Neural cell (in vitro differentiated cells): Measurements from ENCODE around the gene LRMDA. TPM values are rescaled to one million over a fixed set of nuclear protein-coding genes. Genes with fewer than 3 reads are reported as not detected.
A peak's percentile ranks its signal among the peaks of the same experiment; 100 is the strongest.

Source experiments
- H2AFZ ChIP-seq: fragments of 200-600, 300-800 bp; sonication (generic), shearing (Covaris generic); 2 replicates; pipeline ENCODE4 v1.6.0; 2014; ENCODE audit warnings: low read depth, mild to moderate bottlenecking, antibody characterized with exemption, low read length, moderate library complexity
- H3F3A ChIP-seq: fragments of 200-600 bp; shearing (Covaris generic); 2 replicates; pipeline ENCODE4 v1.6.1; 2016; ENCODE audit warnings: mild to moderate bottlenecking, moderate library complexity, mixed read lengths, antibody characterized with exemption, low read length; ENCODE audit not compliant: insufficient read depth, poor library complexity, severe bottlenecking
- H3K27ac ChIP-seq: fragments of 200-600, 300-800 bp; sonication (generic), shearing (Covaris generic); 2 replicates; pipeline ENCODE4 v1.5.1; 2014; ENCODE audit warnings: mild to moderate bottlenecking, low read length, moderate library complexity
- H3K27me3 ChIP-seq: fragments of 300-800, 200-600 bp; sonication (generic), shearing (Covaris generic); 2 replicates; pipeline ENCODE4 v1.6.0; 2014; ENCODE audit warnings: mild to moderate bottlenecking, low read depth, low read length, moderate library complexity; ENCODE audit not compliant: insufficient read depth
- H3K36me3 ChIP-seq: fragments of 300-800, 200-600 bp; sonication (generic), shearing (Covaris generic); 2 replicates; pipeline ENCODE4 v1.5.1; 2014; ENCODE audit warnings: mild to moderate bottlenecking, antibody characterized with exemption, low read length, moderate library complexity; ENCODE audit not compliant: insufficient read depth
- H3K4me2 ChIP-seq: fragments of 300-800, 200-600 bp; sonication (generic), shearing (Covaris generic); 2 replicates; pipeline ENCODE4 v1.6.0; 2014; ENCODE audit warnings: mild to moderate bottlenecking, low read length
- H3K4me3 ChIP-seq: fragments of 300-800, 200-600 bp; sonication (generic), shearing (Covaris generic); 2 replicates; pipeline ENCODE4 v1.5.1; 2014; ENCODE audit warnings: mild to moderate bottlenecking, low read length, moderate library complexity
- H3K79me2 ChIP-seq: fragments of 200-600 bp; shearing (Covaris generic); replicated peaks from 2 replicates; pipeline ENCODE4 v1.6.0; 2014; ENCODE audit warnings: mild to moderate bottlenecking, low read length, moderate library complexity; ENCODE audit not compliant: insufficient read depth
- H3K9ac ChIP-seq: fragments of 300-800, 200-600 bp; sonication (generic), shearing (Covaris generic); 2 replicates; pipeline ENCODE4 v1.6.1; 2016; ENCODE audit warnings: mild to moderate bottlenecking, low read length, mixed read lengths
- H3K9me2 ChIP-seq: fragments of 200-600 bp; shearing (Covaris generic); 2 replicates; pipeline ENCODE4 v1.6.1; 2016; ENCODE audit warnings: mild to moderate bottlenecking, low read length, mixed read lengths; ENCODE audit not compliant: insufficient read depth
- H3K9me3 ChIP-seq: fragments of 200-600, 300-800 bp; sonication (generic), shearing (Covaris generic); 2 replicates; pipeline ENCODE4 v1.6.1; 2016; ENCODE audit warnings: mild to moderate bottlenecking, mixed run types, low read length, moderate library complexity, mixed read lengths
- H4K20me1 ChIP-seq: fragments of 200-600 bp; shearing (Covaris generic); 2 replicates; pipeline ENCODE4 v1.6.1; 2016; ENCODE audit warnings: mild to moderate bottlenecking, mixed run types; ENCODE audit not compliant: insufficient read depth
- EP300 ChIP-seq: fragments of 450-650 bp; conservative IDR thresholded peaks from 2 replicates; pipeline ENCODE4 v1.6.1; 2014; ENCODE audit warnings: antibody characterized with exemption, mild to moderate bottlenecking, moderate library complexity; ENCODE audit not compliant: poor library complexity, severe bottlenecking
- EZH2 ChIP-seq: fragments of 200-600, 300-800 bp; shearing (Covaris generic), sonication (generic); IDR thresholded peaks from 2 replicates; pipeline ENCODE4 v1.6.1; 2014; ENCODE audit warnings: antibody characterized with exemption, low read length, borderline replicate concordance, mild to moderate bottlenecking; ENCODE audit not compliant: insufficient read depth, poor library complexity, severe bottlenecking
- MXI1 ChIP-seq: fragments of 450-650 bp; conservative IDR thresholded peaks from 2 replicates; pipeline ENCODE4 v1.6.1; 2014; ENCODE audit warnings: antibody characterized with exemption, mild to moderate bottlenecking; ENCODE audit not compliant: poor library complexity, severe bottlenecking
- POLR2AphosphoS5 ChIP-seq: IDR thresholded peaks from 2 replicates; pipeline ENCODE4 v1.6.1; 2012
- RAD21 ChIP-seq: fragments of 450-650 bp; conservative IDR thresholded peaks from 2 replicates; pipeline ENCODE4 v1.6.1; 2014; ENCODE audit warnings: antibody characterized with exemption, mild to moderate bottlenecking, moderate library complexity
- SMC3 ChIP-seq: fragments of 450-650 bp; conservative IDR thresholded peaks from 2 replicates; pipeline ENCODE4 v1.6.1; 2014; ENCODE audit warnings: antibody characterized with exemption, mild to moderate bottlenecking, moderate library complexity; ENCODE audit not compliant: poor library complexity
- TAF1 ChIP-seq: IDR thresholded peaks from 2 replicates; pipeline ENCODE4 v1.6.1; 2012; ENCODE audit warnings: low read depth
- polyA plus RNA-seq: library from polyadenylated mRNA; depleted of rRNA; stranded (reverse); fragments of >200 nt; gene quantifications from 2 replicates; pipeline ENCODE4 v1.2.3, GENCODE V29; 2014
- TF ChIP-seq, protein P1 (sequence below): fragments of 450-650 bp; IDR thresholded peaks from 2 replicates; pipeline ENCODE4 v1.5.1; 2014; ENCODE audit warnings: antibody characterized with exemption, mild to moderate bottlenecking, moderate library complexity; ENCODE audit not compliant: poor library complexity, severe bottlenecking
- TF ChIP-seq, protein P2 (sequence below): IDR thresholded peaks from 2 replicates; pipeline ENCODE4 v1.6.1; 2012; ENCODE audit warnings: borderline replicate concordance

The LRMDA gene
- polyA plus RNA-seq, 1 donor from 2014 or later, result 5.6 TPM

DNA sequence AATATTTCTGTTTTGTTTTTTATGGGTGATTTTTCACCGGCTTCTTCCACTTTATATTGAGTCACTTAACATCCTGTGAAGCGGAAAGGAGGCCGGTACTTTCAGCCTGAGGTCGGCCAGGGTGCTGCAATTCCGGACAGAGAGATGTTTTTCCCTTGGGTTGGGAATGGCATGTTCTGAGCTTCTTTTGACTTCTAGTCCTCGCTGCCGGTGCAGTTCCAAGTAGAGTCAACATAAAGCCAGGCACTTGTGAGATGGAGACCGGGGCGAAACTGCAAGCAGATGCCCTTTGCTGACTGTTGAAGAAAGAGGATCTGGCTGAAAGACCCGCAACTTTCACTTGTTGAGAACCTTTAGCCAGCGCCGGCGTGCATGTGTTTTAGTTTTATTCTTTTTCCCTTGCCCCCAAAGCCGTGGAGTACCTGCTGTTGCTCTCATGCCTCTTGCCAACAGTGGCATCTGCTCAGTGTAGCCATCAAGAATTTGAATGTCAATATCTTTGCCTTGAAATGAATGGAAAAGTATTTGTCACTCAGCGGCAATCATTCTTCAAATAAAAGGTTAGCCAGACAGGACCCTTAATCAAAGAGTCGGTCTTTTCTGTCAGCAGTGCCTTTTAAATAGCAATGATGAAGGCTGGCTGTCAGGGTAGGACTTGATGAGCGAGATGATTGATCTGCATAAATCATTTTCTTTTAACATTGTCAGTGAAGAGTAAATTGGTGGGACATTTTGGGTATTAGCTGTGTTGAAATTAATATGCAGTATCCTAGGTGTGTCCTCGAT lies 351.2 kb downstream of the LRMDA start:
- Histone ChIP-seq H3K27ac (peak overlapping the region; percentile 76), H4K20me1 (no peaks in the 10 kb centered on the region), H3K9me2 (no peaks in the 10 kb centered on the region), H3K9ac (peak overlapping the region; percentile 32), H2AFZ (no peak overlapping the region), H3K4me2 (peak overlapping the region; percentile 10), H3K27me3 (no peaks in the 10 kb centered on the region), H3K4me3 (peak overlapping the region; percentile 25), H3K9me3 (no peaks in the 10 kb centered on the region), H3K36me3 (no peaks in the 10 kb centered on the region), H3K79me2 (no peaks in the 10 kb centered on the region), H3F3A (peaks cover 5% of the 10 kb centered on the region)
- TF ChIP-seq, protein P1, sequence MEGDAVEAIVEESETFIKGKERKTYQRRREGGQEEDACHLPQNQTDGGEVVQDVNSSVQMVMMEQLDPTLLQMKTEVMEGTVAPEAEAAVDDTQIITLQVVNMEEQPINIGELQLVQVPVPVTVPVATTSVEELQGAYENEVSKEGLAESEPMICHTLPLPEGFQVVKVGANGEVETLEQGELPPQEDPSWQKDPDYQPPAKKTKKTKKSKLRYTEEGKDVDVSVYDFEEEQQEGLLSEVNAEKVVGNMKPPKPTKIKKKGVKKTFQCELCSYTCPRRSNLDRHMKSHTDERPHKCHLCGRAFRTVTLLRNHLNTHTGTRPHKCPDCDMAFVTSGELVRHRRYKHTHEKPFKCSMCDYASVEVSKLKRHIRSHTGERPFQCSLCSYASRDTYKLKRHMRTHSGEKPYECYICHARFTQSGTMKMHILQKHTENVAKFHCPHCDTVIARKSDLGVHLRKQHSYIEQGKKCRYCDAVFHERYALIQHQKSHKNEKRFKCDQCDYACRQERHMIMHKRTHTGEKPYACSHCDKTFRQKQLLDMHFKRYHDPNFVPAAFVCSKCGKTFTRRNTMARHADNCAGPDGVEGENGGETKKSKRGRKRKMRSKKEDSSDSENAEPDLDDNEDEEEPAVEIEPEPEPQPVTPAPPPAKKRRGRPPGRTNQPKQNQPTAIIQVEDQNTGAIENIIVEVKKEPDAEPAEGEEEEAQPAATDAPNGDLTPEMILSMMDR, result no peak
- TF ChIP-seq SMC3 (peak; percentile 32), TAF1 (no peak), POLR2AphosphoS5 (peak; percentile 66), EP300 (peak; percentile 98), EZH2 (no peak)
- TF ChIP-seq, protein P2, sequence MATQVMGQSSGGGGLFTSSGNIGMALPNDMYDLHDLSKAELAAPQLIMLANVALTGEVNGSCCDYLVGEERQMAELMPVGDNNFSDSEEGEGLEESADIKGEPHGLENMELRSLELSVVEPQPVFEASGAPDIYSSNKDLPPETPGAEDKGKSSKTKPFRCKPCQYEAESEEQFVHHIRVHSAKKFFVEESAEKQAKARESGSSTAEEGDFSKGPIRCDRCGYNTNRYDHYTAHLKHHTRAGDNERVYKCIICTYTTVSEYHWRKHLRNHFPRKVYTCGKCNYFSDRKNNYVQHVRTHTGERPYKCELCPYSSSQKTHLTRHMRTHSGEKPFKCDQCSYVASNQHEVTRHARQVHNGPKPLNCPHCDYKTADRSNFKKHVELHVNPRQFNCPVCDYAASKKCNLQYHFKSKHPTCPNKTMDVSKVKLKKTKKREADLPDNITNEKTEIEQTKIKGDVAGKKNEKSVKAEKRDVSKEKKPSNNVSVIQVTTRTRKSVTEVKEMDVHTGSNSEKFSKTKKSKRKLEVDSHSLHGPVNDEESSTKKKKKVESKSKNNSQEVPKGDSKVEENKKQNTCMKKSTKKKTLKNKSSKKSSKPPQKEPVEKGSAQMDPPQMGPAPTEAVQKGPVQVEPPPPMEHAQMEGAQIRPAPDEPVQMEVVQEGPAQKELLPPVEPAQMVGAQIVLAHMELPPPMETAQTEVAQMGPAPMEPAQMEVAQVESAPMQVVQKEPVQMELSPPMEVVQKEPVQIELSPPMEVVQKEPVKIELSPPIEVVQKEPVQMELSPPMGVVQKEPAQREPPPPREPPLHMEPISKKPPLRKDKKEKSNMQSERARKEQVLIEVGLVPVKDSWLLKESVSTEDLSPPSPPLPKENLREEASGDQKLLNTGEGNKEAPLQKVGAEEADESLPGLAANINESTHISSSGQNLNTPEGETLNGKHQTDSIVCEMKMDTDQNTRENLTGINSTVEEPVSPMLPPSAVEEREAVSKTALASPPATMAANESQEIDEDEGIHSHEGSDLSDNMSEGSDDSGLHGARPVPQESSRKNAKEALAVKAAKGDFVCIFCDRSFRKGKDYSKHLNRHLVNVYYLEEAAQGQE, result peak; percentile 59

DNA sequence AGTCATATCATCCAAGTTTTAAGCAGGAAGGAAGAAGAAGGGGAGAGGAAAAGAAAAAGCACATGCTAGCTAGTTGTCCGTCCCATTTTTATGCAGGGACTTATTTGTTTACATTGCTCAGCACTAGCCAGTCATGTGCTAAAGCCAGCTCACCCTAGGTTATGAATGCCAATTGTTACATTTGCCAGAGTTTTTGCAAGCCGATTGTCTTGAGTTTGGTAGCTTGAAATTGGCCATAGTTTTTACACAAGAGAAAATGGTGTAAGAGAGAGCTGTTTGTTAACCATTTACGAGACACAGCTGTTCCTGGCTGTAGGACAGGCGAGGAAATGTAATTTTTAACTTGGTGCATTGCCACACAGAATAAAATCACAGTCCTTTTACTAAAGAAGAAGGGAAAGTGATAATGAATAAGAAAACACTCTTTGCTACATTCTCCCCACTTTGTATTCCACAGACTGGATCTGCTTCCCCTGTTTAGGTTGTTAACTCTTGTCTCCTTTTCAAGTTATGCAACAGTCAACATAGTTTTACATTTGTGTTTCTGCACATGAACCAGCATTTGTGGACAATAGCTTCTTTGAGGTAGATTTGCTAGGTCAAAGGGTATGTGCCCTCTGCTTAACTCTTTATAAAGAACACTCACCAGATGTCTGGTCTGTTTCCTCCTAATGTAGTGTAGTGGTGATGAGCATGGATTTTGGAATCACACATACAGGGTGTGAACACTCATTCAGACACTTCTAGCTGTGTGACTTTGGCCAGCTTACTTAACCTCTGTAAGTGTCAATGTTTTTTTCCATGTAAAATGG lies 357.2 kb downstream of the LRMDA start:
- Histone ChIP-seq H2AFZ (no peak overlapping the region), H3K4me3 (no peak overlapping the region)

More for the DNA sequence above, 357.2 kb downstream of the LRMDA start:
- Histone ChIP-seq H3K27ac (no peak overlapping the region), H3K9ac (no peak overlapping the region), H4K20me1 (no peaks in the 10 kb centered on the region), H3K79me2 (no peaks in the 10 kb centered on the region), H3K4me2 (no peak overlapping the region), H3K36me3 (no peaks in the 10 kb centered on the region), H3K9me2 (no peaks in the 10 kb centered on the region), H3K27me3 (no peaks in the 10 kb centered on the region), H3F3A (no peaks in the 10 kb centered on the region), H3K9me3 (no peaks in the 10 kb centered on the region)
- TF ChIP-seq POLR2AphosphoS5 (no peak), SMC3 (no peak), RAD21 (no peak), EP300 (no peak), MXI1 (no peak), EZH2 (no peak), TAF1 (no peak)
- TF ChIP-seq, protein P2, result no peak
- TF ChIP-seq, protein P1, result no peak
